MM.1S (cell line): ENCODE results near the gene ISYNA1.

Experiments used
- DNase-seq: peaks from one replicate; pipeline ENCODE4 v3.0.0-alpha.2; 2015
- H2AFZ ChIP-seq: fragments of 300-600 bp; sonication (generic); 2 replicates; pipeline ENCODE4 v1.6.0; 2016; ENCODE audit warnings: antibody characterized with exemption, low read length
- H3F3A ChIP-seq: fragments of 300-600 bp; sonication (generic); 2 replicates; pipeline ENCODE4 v1.6.1; 2016; ENCODE audit warnings: mild to moderate bottlenecking, antibody characterized with exemption, low read length, moderate library complexity, mixed read lengths; ENCODE audit not compliant: insufficient read depth
- H3K27ac ChIP-seq: fragments of 300-600 bp; sonication (generic); 2 replicates; pipeline ENCODE4 v1.5.1; 2016; ENCODE audit warnings: mild to moderate bottlenecking, low read length
- H3K27me3 ChIP-seq: fragments of 300-600 bp; sonication (generic); replicated peaks from 2 replicates; pipeline ENCODE4 v1.6.0; 2016; ENCODE audit warnings: low read length; ENCODE audit not compliant: insufficient read depth
- H3K36me3 ChIP-seq: fragments of 300-600 bp; sonication (generic); replicated peaks from 2 replicates; pipeline ENCODE4 v1.6.1; 2016; ENCODE audit warnings: mild to moderate bottlenecking, low read length, mixed read lengths; ENCODE audit not compliant: insufficient read depth
- H3K4me1 ChIP-seq: fragments of 300-600 bp; sonication (generic); 2 replicates; pipeline ENCODE4 v1.6.1; 2016; ENCODE audit warnings: low read length, mixed read lengths
- H3K4me2 ChIP-seq: fragments of 300-600 bp; sonication (generic); 2 replicates; pipeline ENCODE4 v1.6.0; 2016; ENCODE audit warnings: low read depth, low read length
- H3K4me3 ChIP-seq: fragments of 300-600 bp; sonication (generic); 2 replicates; pipeline ENCODE4 v1.5.1; 2016; ENCODE audit warnings: low read length, mixed read lengths
- H3K79me2 ChIP-seq: fragments of 300-600 bp; sonication (generic); 2 replicates; pipeline ENCODE4 v1.6.1; 2016; ENCODE audit warnings: mixed run types, low read length, mixed read lengths
- H3K9ac ChIP-seq: fragments of 300-600 bp; sonication (generic); 2 replicates; pipeline ENCODE4 v1.6.1; 2016; ENCODE audit warnings: low read length, mixed read lengths
- H3K9me2 ChIP-seq: fragments of 300-600 bp; sonication (generic); replicated peaks from 2 replicates; pipeline ENCODE4 v1.6.1; 2016; ENCODE audit warnings: mild to moderate bottlenecking, low read length, mixed read lengths; ENCODE audit not compliant: insufficient read depth
- H3K9me3 ChIP-seq: fragments of 300-600 bp; sonication (generic); replicated peaks from 2 replicates; pipeline ENCODE4 v1.6.1; 2016; ENCODE audit warnings: mild to moderate bottlenecking, low read length, mixed read lengths; ENCODE audit not compliant: insufficient read depth
- H4K20me1 ChIP-seq: fragments of 300-600 bp; sonication (generic); 2 replicates; pipeline ENCODE4 v1.6.1; 2016; ENCODE audit warnings: mild to moderate bottlenecking, low read length, moderate library complexity, mixed read lengths; ENCODE audit not compliant: insufficient read depth
- EZH2 ChIP-seq: fragments of 300-600 bp; sonication (generic); optimal IDR thresholded peaks from 2 replicates; pipeline ENCODE3; 2017; ENCODE audit warnings: low read depth, mild to moderate bottlenecking, antibody characterized with exemption, low read length, mixed read lengths
- EZH2phosphoT487 ChIP-seq: fragments of 300-600 bp; sonication (generic); IDR thresholded peaks from 2 replicates; pipeline ENCODE4 v1.6.1; 2018; ENCODE audit warnings: antibody characterized with exemption, low read length
- TF ChIP-seq, protein P1 (sequence below): fragments of 300-600 bp; sonication (generic); IDR thresholded peaks from 2 replicates; pipeline ENCODE4 v1.5.1; 2016; ENCODE audit warnings: antibody characterized with exemption, low read length, mixed read lengths

Gene ISYNA1

DNA sequence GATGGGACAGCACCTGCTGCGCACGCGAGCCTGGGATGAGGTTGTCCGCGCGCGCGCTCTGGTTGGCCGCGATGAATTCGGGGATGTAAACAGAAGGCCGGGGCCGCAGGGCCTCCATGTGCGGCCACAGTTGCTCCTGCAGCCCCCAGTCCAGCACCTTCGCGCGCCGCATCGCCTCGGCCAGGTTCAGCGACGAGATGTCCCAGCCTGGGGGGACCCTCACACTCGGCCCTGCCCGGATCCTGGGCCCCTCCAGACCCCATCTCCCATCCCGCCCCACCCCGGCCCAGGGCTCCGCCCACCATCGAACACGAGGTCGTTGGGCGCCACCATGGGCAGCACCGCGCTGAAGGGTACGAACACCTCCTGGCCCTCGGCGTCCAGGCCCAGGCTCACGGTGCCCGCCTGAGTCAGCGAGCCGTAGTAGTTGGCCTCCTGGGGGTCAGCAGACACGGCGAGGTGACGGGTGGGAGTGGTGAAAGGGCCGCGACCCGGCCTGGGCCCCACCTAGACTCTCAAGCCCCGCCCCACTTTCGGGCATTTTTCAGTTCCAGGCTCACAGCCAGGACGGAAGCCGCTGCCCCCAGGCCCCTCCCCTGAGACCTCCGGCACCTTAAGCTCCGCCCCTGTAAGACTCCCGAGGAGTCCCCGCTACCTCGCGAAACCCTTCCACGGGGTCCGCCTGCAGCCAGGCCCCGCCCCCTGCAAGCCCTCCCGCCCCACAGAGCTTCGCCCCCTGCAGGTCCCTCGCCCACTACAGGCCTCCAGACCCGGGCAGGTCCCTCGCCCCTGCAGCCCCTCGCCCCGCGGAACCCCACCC, 1.1 kb downstream of the ISYNA1 start:
- no peaks in the 10 kb centered on the region for H3K36me3 ChIP-seq
- 0 out of 2 replicates have a peak overlapping the region, but pooled peaks have one; percentile 31 for H3K4me3 ChIP-seq
- peaks cover 16% of the 10 kb centered on the region; the same call in 1 of the 2 replicates for H3K27me3 ChIP-seq
- no peaks in the 10 kb centered on the region for H3K4me1 ChIP-seq
- peaks cover 17% of the 10 kb centered on the region; the same call in 1 of the 2 replicates for H3F3A ChIP-seq
- H3K27ac ChIP-seq, result no peak overlapping the region
- H2AFZ ChIP-seq, result no peak overlapping the region
- peak; percentile 30 for DNase-seq
- no peaks in the 10 kb centered on the region for H3K9me3 ChIP-seq
- no peaks in the 10 kb centered on the region for H3K9me2 ChIP-seq
- TF ChIP-seq, protein P1, sequence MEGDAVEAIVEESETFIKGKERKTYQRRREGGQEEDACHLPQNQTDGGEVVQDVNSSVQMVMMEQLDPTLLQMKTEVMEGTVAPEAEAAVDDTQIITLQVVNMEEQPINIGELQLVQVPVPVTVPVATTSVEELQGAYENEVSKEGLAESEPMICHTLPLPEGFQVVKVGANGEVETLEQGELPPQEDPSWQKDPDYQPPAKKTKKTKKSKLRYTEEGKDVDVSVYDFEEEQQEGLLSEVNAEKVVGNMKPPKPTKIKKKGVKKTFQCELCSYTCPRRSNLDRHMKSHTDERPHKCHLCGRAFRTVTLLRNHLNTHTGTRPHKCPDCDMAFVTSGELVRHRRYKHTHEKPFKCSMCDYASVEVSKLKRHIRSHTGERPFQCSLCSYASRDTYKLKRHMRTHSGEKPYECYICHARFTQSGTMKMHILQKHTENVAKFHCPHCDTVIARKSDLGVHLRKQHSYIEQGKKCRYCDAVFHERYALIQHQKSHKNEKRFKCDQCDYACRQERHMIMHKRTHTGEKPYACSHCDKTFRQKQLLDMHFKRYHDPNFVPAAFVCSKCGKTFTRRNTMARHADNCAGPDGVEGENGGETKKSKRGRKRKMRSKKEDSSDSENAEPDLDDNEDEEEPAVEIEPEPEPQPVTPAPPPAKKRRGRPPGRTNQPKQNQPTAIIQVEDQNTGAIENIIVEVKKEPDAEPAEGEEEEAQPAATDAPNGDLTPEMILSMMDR, result no peak
- TF ChIP-seq EZH2phosphoT487 (no peak), EZH2 (no peak)
- H3K4me2 ChIP-seq, result peak overlapping the region; percentile 55; the same call in 1 of the 2 replicates
- no peak overlapping the region for H3K9ac ChIP-seq
- no peaks in the 10 kb centered on the region for H4K20me1 ChIP-seq
- no peaks in the 10 kb centered on the region for H3K79me2 ChIP-seq

DNA sequence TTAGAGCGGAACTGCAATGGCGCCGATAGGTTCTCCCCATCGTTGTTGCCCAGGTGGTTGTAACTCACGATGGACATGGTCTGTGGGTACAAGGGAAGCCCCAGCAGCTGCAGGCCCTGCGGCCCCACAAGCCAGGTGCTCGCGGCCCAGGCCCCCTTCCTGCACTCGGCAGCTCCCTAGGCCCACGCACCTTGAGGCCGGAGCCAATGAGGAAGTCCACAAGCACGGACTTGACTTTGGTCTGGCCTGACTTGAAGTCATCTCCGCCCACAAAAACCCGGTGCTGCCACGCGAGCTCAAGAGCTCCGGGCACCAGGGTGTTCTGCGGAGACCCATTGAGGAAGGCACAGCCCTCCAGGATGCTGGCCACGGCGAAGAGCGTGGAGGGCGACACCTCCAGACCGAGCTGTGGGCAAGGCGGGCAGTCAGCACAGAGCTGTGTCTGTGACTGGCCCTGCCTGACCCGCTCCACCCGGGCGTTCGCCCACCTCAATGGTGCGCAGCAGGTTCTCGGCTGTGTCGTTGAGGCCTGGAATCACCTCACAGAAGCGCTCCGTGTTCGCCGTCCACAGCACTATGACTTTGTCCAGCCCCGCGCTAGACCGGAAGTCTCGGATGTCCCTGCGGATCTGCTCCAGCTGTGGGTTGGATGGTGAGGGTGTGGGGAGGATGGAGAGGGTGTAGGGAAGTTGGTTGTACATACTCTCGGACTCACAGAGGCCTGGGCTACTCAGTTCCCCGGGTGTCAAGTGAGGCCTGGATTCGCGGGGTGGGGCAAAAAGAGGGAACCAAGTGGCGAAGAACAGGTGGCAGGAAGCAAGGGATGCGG, 1.9 kb downstream of the ISYNA1 start:
- Histone ChIP-seq H3K9ac (no peak overlapping the region), H3K27ac (no peak overlapping the region), H3K79me2 (no peaks in the 10 kb centered on the region), H3K4me3 (no peak overlapping the region), H3K27me3 (peaks cover 16% of the 10 kb centered on the region; the same call in 1 of the 2 replicates), H3K36me3 (no peaks in the 10 kb centered on the region), H3K9me2 (no peaks in the 10 kb centered on the region), H3F3A (peaks cover 14% of the 10 kb centered on the region; the same call in 1 of the 2 replicates), H3K9me3 (no peaks in the 10 kb centered on the region), H3K4me2 (no peak overlapping the region), H4K20me1 (no peaks in the 10 kb centered on the region), H2AFZ (no peak overlapping the region), H3K4me1 (no peaks in the 10 kb centered on the region)
- TF ChIP-seq EZH2phosphoT487, result no peak
- TF ChIP-seq, protein P1, result no peak
- TF ChIP-seq EZH2, result no peak
- DNase-seq, result no peak

DNA sequence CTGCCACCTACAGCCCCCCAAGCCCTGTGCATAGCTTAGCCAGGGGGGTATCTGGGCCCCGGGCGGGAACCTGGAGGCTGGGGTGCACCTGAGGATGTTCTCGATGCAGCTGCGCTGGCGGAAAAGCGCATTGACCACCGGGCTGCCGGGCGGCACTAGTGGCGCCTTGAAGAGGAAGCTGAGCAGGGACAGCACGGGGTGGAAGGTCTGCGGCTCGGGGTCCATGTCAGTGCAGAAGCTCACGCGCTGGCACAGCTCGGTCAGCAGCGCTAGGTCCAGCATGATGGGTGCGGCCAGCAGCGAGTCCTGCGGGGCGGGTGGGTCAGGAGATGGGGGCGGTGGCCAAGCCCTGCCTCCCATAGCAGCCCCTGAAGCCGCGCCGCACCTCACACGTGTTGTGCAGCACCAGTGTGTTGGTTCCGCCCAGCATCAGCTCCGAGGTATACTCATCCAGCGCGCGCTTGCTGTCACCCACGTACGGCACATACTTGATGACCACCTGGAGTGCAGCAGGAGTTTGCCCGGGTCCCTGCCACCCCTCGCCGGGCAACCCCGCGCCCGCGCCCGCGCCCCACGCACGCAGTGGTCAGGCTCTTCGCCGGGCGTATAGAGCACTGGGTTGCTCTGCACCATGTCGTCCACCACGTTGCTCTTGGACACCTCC, 2.6 kb downstream of the ISYNA1 start:
- no peak for DNase-seq
- TF ChIP-seq EZH2phosphoT487 (no peak), EZH2 (no peak)
- TF ChIP-seq, protein P1, result no peak
- Histone ChIP-seq H3K9me3 (no peaks in the 10 kb centered on the region), H4K20me1 (no peaks in the 10 kb centered on the region), H3K27me3 (peaks cover 16% of the 10 kb centered on the region; the same call in 1 of the 2 replicates), H3K9ac (no peak overlapping the region), H3K79me2 (no peaks in the 10 kb centered on the region), H3K27ac (no peak overlapping the region), H3K4me1 (no peaks in the 10 kb centered on the region), H3K36me3 (no peaks in the 10 kb centered on the region), H2AFZ (no peak overlapping the region), H3K4me2 (no peak overlapping the region), H3K9me2 (no peaks in the 10 kb centered on the region), H3K4me3 (no peak overlapping the region), H3F3A (peaks cover 9% of the 10 kb centered on the region; the same call in 1 of the 2 replicates)
